ENCODE measurements around the gene PEMT. TPM values are rescaled to one million over a fixed set of nuclear protein-coding genes. Genes with fewer than 3 reads are reported as not detected.

The PEMT gene
- total RNA-seq, 2 donors from 2014 or later = 38.3 to 52.7 TPM

GRCh38 chr17:17540935-17541639, 50.4 kb downstream of the PEMT start:
- Mint-ChIP-seq H3K36me3 (ENCODE audit: low read depth) (no peaks in the 10 kb centered on the region), H3K27ac (no peak overlapping the region), H3K4me1 (peaks cover 3% of the 10 kb centered on the region), H3K9me3 (no peaks in the 10 kb centered on the region), H3K4me3 (no peak overlapping the region), H3K27me3 (ENCODE audit: insufficient read depth) (no peaks in the 10 kb centered on the region)
- Histone ChIP-seq H3K4me3 (ENCODE audit: low read length) (no peak overlapping the region), H3K4me1 (ENCODE audit: control insufficient read depth, insufficient read depth, low read length) (peaks cover 3% of the 10 kb centered on the region), H3K27ac (ENCODE audit: low read depth, low read length) (no peak overlapping the region), H3K9ac (ENCODE audit: extremely low read depth, low read length, poor library complexity, severe bottlenecking) (no peak overlapping the region), H3K9me3 (ENCODE audit: control insufficient read depth, low read length) (no peaks in the 10 kb centered on the region), H3K36me3 (ENCODE audit: control insufficient read depth, insufficient read depth, low read length) (no peaks in the 10 kb centered on the region), H3K27me3 (ENCODE audit: control insufficient read depth, insufficient read depth, low read length, poor library complexity, severe bottlenecking) (no peaks in the 10 kb centered on the region)
- DNase-seq = no peak
- no peak for TF ChIP-seq CTCF (conservative IDR thresholded peaks at IDR 0.05)
- 89 to 95% methylated on average over 16 to 23 of the region's 23 CpGs for WGBS, 2 experiments (ENCODE audit: insufficient coverage in 1 of 2, insufficient read length in 1 of 2)

- no peak overlapping the region for H3K4me3 Mint-ChIP-seq
- DNase-seq = no peak
- no peaks in the 10 kb centered on the region for H3K9me3 Mint-ChIP-seq
- Histone ChIP-seq H3K9ac (ENCODE audit: extremely low read depth, low read length, poor library complexity, severe bottlenecking) (no peak overlapping the region), H3K4me1 (ENCODE audit: control insufficient read depth, insufficient read depth, low read length) (peaks cover 3% of the 10 kb centered on the region), H3K27me3 (ENCODE audit: control insufficient read depth, insufficient read depth, low read length, poor library complexity, severe bottlenecking) (no peaks in the 10 kb centered on the region), H3K27ac (ENCODE audit: low read depth, low read length) (no peak overlapping the region), H3K36me3 (ENCODE audit: control insufficient read depth, insufficient read depth, low read length) (no peaks in the 10 kb centered on the region), H3K9me3 (ENCODE audit: control insufficient read depth, low read length) (no peaks in the 10 kb centered on the region), H3K4me3 (ENCODE audit: low read length) (no peak overlapping the region)
- no peaks in the 10 kb centered on the region for H3K27me3 Mint-ChIP-seq (ENCODE audit: insufficient read depth)
- no peaks in the 10 kb centered on the region for H3K36me3 Mint-ChIP-seq (ENCODE audit: low read depth)
- H3K4me1 Mint-ChIP-seq = peaks cover 3% of the 10 kb centered on the region
- 88 to 92% methylated on average over 14 to 15 of the region's 15 CpGs for WGBS, 2 experiments (ENCODE audit: insufficient coverage in 1 of 2, insufficient read length in 1 of 2)
- no peak overlapping the region for H3K27ac Mint-ChIP-seq
- TF ChIP-seq CTCF (conservative IDR thresholded peaks at IDR 0.05) = no peak
Observed at GRCh38 chr17:17540278-17540906, 51.1 kb downstream of the PEMT start.

DNA sequence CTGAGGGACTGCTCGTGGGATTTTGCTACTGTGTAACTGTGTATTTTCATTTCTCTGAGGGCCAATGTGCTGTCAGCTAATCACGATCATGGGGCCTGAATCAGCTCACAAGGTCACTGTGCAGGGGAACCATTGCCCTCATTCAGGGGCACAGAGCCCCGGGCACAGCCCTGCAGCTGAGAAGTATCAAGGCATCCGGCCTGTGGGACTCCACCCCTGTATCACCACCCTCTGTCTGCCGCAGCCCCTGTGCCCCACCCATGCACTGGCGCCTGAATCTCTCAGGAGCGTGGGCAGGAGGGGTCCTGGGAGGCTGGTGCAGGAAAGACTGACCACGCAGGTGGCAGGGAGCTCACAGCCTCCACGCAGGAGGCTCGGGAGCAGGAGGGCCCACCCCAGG, 51.9 kb downstream of the PEMT start:
- Histone ChIP-seq H3K9me3 (ENCODE audit: control insufficient read depth, low read length) (no peaks in the 10 kb centered on the region), H3K27me3 (ENCODE audit: control insufficient read depth, insufficient read depth, low read length, poor library complexity, severe bottlenecking) (no peaks in the 10 kb centered on the region), H3K4me3 (ENCODE audit: low read length) (no peak overlapping the region), H3K4me1 (ENCODE audit: control insufficient read depth, insufficient read depth, low read length) (peaks cover 3% of the 10 kb centered on the region), H3K27ac (ENCODE audit: low read depth, low read length) (no peak overlapping the region), H3K9ac (ENCODE audit: extremely low read depth, low read length, poor library complexity, severe bottlenecking) (no peak overlapping the region), H3K36me3 (ENCODE audit: control insufficient read depth, insufficient read depth, low read length) (no peaks in the 10 kb centered on the region)
- WGBS, 2 experiments (ENCODE audit: insufficient coverage in 1 of 2, insufficient read length in 1 of 2) = 87 to 93% methylated on average over 7 to 10 of the region's 10 CpGs
- Mint-ChIP-seq H3K36me3 (ENCODE audit: low read depth) (no peaks in the 10 kb centered on the region), H3K27me3 (ENCODE audit: insufficient read depth) (no peaks in the 10 kb centered on the region), H3K9me3 (no peaks in the 10 kb centered on the region), H3K27ac (no peak overlapping the region), H3K4me1 (peaks cover 3% of the 10 kb centered on the region), H3K4me3 (no peak overlapping the region)
- no peak for TF ChIP-seq CTCF (conservative IDR thresholded peaks at IDR 0.05)
- no peak for DNase-seq
